MCF 10A (cell line): ENCODE measurements around the gene MAPRE3. TPM values are rescaled to one million over a fixed set of nuclear protein-coding genes. Genes with fewer than 3 reads are reported as not detected.
A peak's percentile ranks its signal among the peaks of the same experiment; 100 is the strongest.

ENCODE experiments used
- BruUV-seq: library from RNA; stranded (reverse); fragments of 400-500 nt; replicated peaks from 2 replicates; lab custom pipeline; 2021; lab: Mats Ljungman, UMichigan
- CTCF ChIA-PET: fragments of 300-600 bp; sonication (Branson Sonifier 250); formaldehyde crosslinking; extraction: SDS; loops from one replicate; lab custom pipeline; 2021; ENCODE audit warnings: antibody characterized with exemption, inconsistent platforms; lab: Yijun Ruan, JAX
- POLR2A ChIA-PET: fragments of 300-600, 350-650 bp; sonication (Branson Sonifier 250); formaldehyde crosslinking; extraction: SDS; loops from one replicate; lab custom pipeline; 2020; ENCODE audit warnings: antibody characterized with exemption, inconsistent platforms; lab: Yijun Ruan, JAX
- DNase-seq: peaks from one replicate; pipeline ENCODE4 v3.0.0-alpha.2; 2018; ENCODE audit not compliant: unreplicated experiment
- H3K27ac Mint-ChIP-seq: one replicate; pipeline ENCODE4 v1.8.0; 2022; ENCODE audit warnings: mild to moderate bottlenecking, low read depth, mixed read lengths; ENCODE audit not compliant: unreplicated experiment
- H3K27me3 Mint-ChIP-seq: one replicate; pipeline ENCODE4 v1.8.0; 2022; ENCODE audit warnings: mixed read lengths; ENCODE audit not compliant: insufficient read depth, unreplicated experiment
- H3K36me3 Mint-ChIP-seq: one replicate; pipeline ENCODE4 v1.8.0; 2022; ENCODE audit warnings: mild to moderate bottlenecking, moderate library complexity, mixed read lengths; ENCODE audit not compliant: insufficient read depth, unreplicated experiment
- H3K4me1 Mint-ChIP-seq: one replicate; pipeline ENCODE4 v1.8.0; 2022; ENCODE audit warnings: mixed read lengths; ENCODE audit not compliant: insufficient read depth, unreplicated experiment
- H3K4me3 Mint-ChIP-seq: one replicate; pipeline ENCODE4 v1.8.0; 2022; ENCODE audit warnings: mild to moderate bottlenecking, moderate library complexity, mixed read lengths; ENCODE audit not compliant: unreplicated experiment
- H3K9me3 Mint-ChIP-seq: one replicate; pipeline ENCODE4 v1.8.0; 2022; ENCODE audit warnings: mixed read lengths; ENCODE audit not compliant: unreplicated experiment
- CTCF ChIP-seq: fragments of 200-600 bp; IDR thresholded peaks from one replicate; pipeline ENCODE4 v1.8.0; 2022; ENCODE audit warnings: antibody characterized with exemption, mild to moderate bottlenecking; ENCODE audit not compliant: unreplicated experiment
- intact Hi-C: fragments of 100-400 bp; cut with micrococcal nuclease; formaldehyde crosslinking; loops from 2 replicates; pipeline ENCODE4 v1.14.1; 2022
- total RNA-seq: library from RNA; stranded (reverse); gene quantifications from 2 replicates; pipeline ENCODE4 v1.2.3, GENCODE V29; 2022

Gene MAPRE3
- total RNA-seq, 1 experiment from 2014 or later = 18.0 TPM

- no peaks in the 10 kb centered on the region for H3K9me3 Mint-ChIP-seq
- H3K27me3 Mint-ChIP-seq = no peaks in the 10 kb centered on the region
- DNase-seq = no peak
- CTCF ChIA-PET = interaction anchor here (0.7 kb wide), 2 partner anchors 14 to 613 kb away, joined by 3 to 4 read pairs; no protein-coding TSS in a partner anchor
- no peak for TF ChIP-seq CTCF
- POLR2A ChIA-PET = interaction anchor here (0.6 to 15.2 kb wide), 6 partner anchors 11 to 824 kb away, joined by 3 to 175 read pairs (median 5); partner anchors contain the start of gene AGBL5
- BruUV-seq = no TSS peak
- peaks cover 15% of the 10 kb centered on the region for H3K4me1 Mint-ChIP-seq
- H3K27ac Mint-ChIP-seq = peak overlapping the region; percentile 93
- peaks cover 37% of the 10 kb centered on the region for H3K36me3 Mint-ChIP-seq
- peak overlapping the region; percentile 92 for H3K4me3 Mint-ChIP-seq
- intact Hi-C loops = no loop called here
Measured at GRCh38 chr2:27069961-27070618, 99.7 kb downstream of the MAPRE3 start.

- peak overlapping the region; percentile 93 for H3K27ac Mint-ChIP-seq
- ChIA-PET CTCF (interaction anchor here (0.6 to 1.5 kb wide), 5 partner anchors 9 to 612 kb away, joined by 3 to 4 read pairs (median 3); partner anchors contain the start of gene AGBL5), POLR2A (interaction anchor here (0.6 to 15.2 kb wide), 20 partner anchors 11 to 824 kb away, joined by 3 to 175 read pairs (median 5); partner anchors contain the start of genes AGBL5, KHK, MPV17 and TMEM214)
- H3K27me3 Mint-ChIP-seq = peaks cover 1% of the 10 kb centered on the region
- no peaks in the 10 kb centered on the region for H3K9me3 Mint-ChIP-seq
- TSS peak; percentile 75 for BruUV-seq
- peak overlapping the region; percentile 92 for H3K4me3 Mint-ChIP-seq
- DNase-seq = no peak
- peaks cover 36% of the 10 kb centered on the region for H3K36me3 Mint-ChIP-seq
- TF ChIP-seq CTCF = no peak
- intact Hi-C loops = no loop called here
- peaks cover 15% of the 10 kb centered on the region for H3K4me1 Mint-ChIP-seq
Measured at GRCh38 chr2:27070653-27071276, 100.3 kb downstream of the MAPRE3 start.

GRCh38 chr2:27071277-27071989, 101.0 kb downstream of the MAPRE3 start, which contains the start of gene OST4:
Gene OST4, minus strand, starts transcription at chr2:27071654.
- CTCF ChIA-PET = interaction anchor here (0.6 to 1.5 kb wide), 5 partner anchors 10 to 208 kb away, joined by 3 to 4 read pairs (median 3); partner anchors contain the start of gene AGBL5
- H3K9me3 Mint-ChIP-seq = no peaks in the 10 kb centered on the region
- no peak for TF ChIP-seq CTCF
- peaks cover 10% of the 10 kb centered on the region for H3K4me1 Mint-ChIP-seq
- peak within 1 kb of the TSS; percentile 93 for H3K27ac Mint-ChIP-seq
- peak within 1 kb of the TSS; percentile 92 for H3K4me3 Mint-ChIP-seq
- no TSS peak for BruUV-seq
- intact Hi-C loops = no loop called here
- peak; percentile 92 for DNase-seq
- POLR2A ChIA-PET = interaction anchor here (0.6 to 15.2 kb wide), 22 partner anchors 10 to 647 kb away, joined by 3 to 175 read pairs (median 5); partner anchors contain the start of genes AGBL5, KHK, MPV17 and TMEM214
- H3K36me3 Mint-ChIP-seq = peaks cover 29% of the 10 kb centered on the region
- peaks cover 8% of the 10 kb centered on the region for H3K27me3 Mint-ChIP-seq
